K562 (cell line): ENCODE measurements around the gene HPN. TPM values are rescaled to one million over a fixed set of nuclear protein-coding genes. Genes with fewer than 3 reads are reported as not detected.

Experiments
- ATAC-seq: fragments of 200-7000 bp; cut with Tn5 transposase; 3 replicates; pipeline ENCODE4 v1.9.1; 2020; ENCODE audit warnings: moderate library complexity
- BruUV-seq: library from RNA; stranded (reverse); fragments of 400-500 nt; replicated peaks from 2 replicates; lab custom pipeline; 2021; lab: Mats Ljungman, UMichigan
- CTCF ChIA-PET: fragments of 300-600 bp; formaldehyde crosslinking; extraction: SDS; loops from one replicate; lab custom pipeline; 2021; ENCODE audit warnings: low intra/inter-chr PET ratio; lab: Yijun Ruan, JAX
- POLR2A ChIA-PET: fragments of 300-600, 350-650 bp; sonication (Branson Sonifier 250); formaldehyde crosslinking; extraction: SDS; loops from one replicate; lab custom pipeline; 2021; ENCODE audit warnings: antibody characterized with exemption, inconsistent platforms; lab: Yijun Ruan, JAX
- DNase-seq, 4 experiments: peaks; one replicate each; pipeline versions ENCODE4 v3.0.0 to v3.0.0-alpha.2; 2011 to 2018; ENCODE audit warnings: low spot score in 3 of 4, mixed read lengths in 3 of 4; ENCODE audit errors: extremely low read depth in 1 of 4
- FAIRE-seq: peaks from 2 replicates; lab custom pipeline; 2011; peaks lifted over from hg19 to GRCh38; lab: Jason Lieb, UNC
- H2AFZ ChIP-seq: 2 replicates; pipeline ENCODE4 v1.6.0; 2011; ENCODE audit warnings: low read depth, low read length, control low read depth, inconsistent platforms
- H3K27ac ChIP-seq: fragments of 200-600 bp; 3 replicates; pipeline ENCODE4 v1.8.0; 2011; ENCODE audit warnings: low read depth, mild to moderate bottlenecking, control low read depth, inconsistent platforms, low read length, moderate library complexity, mixed read lengths; ENCODE audit errors: extremely low read depth
- H3K27me3 ChIP-seq, 2 experiments: fragments of 300-600 bp in 1 of 2; 2 replicates in 1 of 2; 3 replicates in 1 of 2; pipeline versions ENCODE4 v1.6.0 to v1.8.0; 2011; ENCODE audit warnings: inconsistent platforms in 2 of 2, low read length in 2 of 2, mild to moderate bottlenecking in 1 of 2, mixed read lengths in 1 of 2, moderate library complexity in 1 of 2; ENCODE audit not compliant: control insufficient read depth in 2 of 2, insufficient read depth in 2 of 2
- H3K36me3 ChIP-seq: fragments of 300-600 bp; 3 replicates; pipeline ENCODE4 v1.8.0; 2011; ENCODE audit warnings: mild to moderate bottlenecking, low read length, inconsistent platforms; ENCODE audit not compliant: control insufficient read depth, insufficient read depth
- H3K4me1 ChIP-seq, 2 experiments: fragments of 200-600 bp in 1 of 2; replicated peaks in 1 of 2; 2 replicates in 1 of 2; 3 replicates in 1 of 2; pipeline versions ENCODE4 v1.5.1 to v1.8.0; 2011; ENCODE audit warnings: inconsistent platforms in 2 of 2, low read length in 2 of 2, mild to moderate bottlenecking in 1 of 2, mixed read lengths in 1 of 2, moderate library complexity in 1 of 2; ENCODE audit not compliant: control insufficient read depth in 2 of 2, insufficient read depth in 2 of 2
- H3K4me2 ChIP-seq: 2 replicates; pipeline ENCODE4 v1.6.1; 2011; ENCODE audit warnings: low read length, control low read depth, inconsistent platforms, mixed read lengths; ENCODE audit not compliant: insufficient read depth
- H3K4me3 ChIP-seq: fragments of 200-600 bp; sonication (generic), shearing (Covaris generic); 2 replicates; pipeline ENCODE4 v1.5.1; 2016; ENCODE audit warnings: control low read depth, inconsistent platforms
- H3K79me2 ChIP-seq: fragments of 200-600 bp; 3 replicates; pipeline ENCODE4 v1.8.0; 2011; ENCODE audit warnings: low read length, inconsistent platforms; ENCODE audit not compliant: control insufficient read depth, insufficient read depth
- H3K9ac ChIP-seq, 2 experiments: 2 replicates each; pipeline versions ENCODE4 v1.6.0 to v1.6.1; 2011; ENCODE audit warnings: low read depth in 2 of 2, low read length in 2 of 2, control low read depth in 1 of 2, inconsistent platforms in 1 of 2, mild to moderate bottlenecking in 1 of 2, mixed read lengths in 1 of 2; ENCODE audit not compliant: insufficient read depth in 1 of 2
- H3K9me1 ChIP-seq: one replicate; pipeline ENCODE4 v1.6.0; 2011; ENCODE audit warnings: inconsistent platforms, mild to moderate bottlenecking, low read length, moderate library complexity; ENCODE audit not compliant: control insufficient read depth, insufficient read depth
- H3K9me3 ChIP-seq: replicated peaks from 2 replicates; pipeline ENCODE4 v1.5.1; 2011; ENCODE audit warnings: low read depth, low read length, inconsistent platforms; ENCODE audit not compliant: control insufficient read depth, insufficient read depth
- H4K20me1 ChIP-seq: replicated peaks from 2 replicates; pipeline ENCODE4 v1.6.1; 2011; ENCODE audit warnings: low read length, inconsistent platforms, mixed read lengths; ENCODE audit not compliant: control insufficient read depth, insufficient read depth
- BRD9 ChIP-seq: fragments of 450-650 bp; IDR thresholded peaks from 2 replicates; pipeline ENCODE4 v1.6.1; 2018; ENCODE audit warnings: low read depth; ENCODE audit not compliant: partially characterized antibody
- DACH1 ChIP-seq: fragments of 450-650 bp; IDR thresholded peaks from 2 replicates; pipeline ENCODE4 v1.6.1; 2018; ENCODE audit not compliant: partially characterized antibody
- FOSL1 ChIP-seq: fragments of 200-800 bp; sonication (Bioruptor generic); conservative IDR thresholded peaks from 2 replicates; pipeline ENCODE4 v1.6.1; 2016; ENCODE audit warnings: missing genetic modification characterization, missing compliant biosample characterization
- HCFC1 ChIP-seq: IDR thresholded peaks from 2 replicates; pipeline ENCODE4 v1.6.1; 2012; ENCODE audit warnings: low read depth, low read length, improper control_type of control experiment
- NFYB ChIP-seq: IDR thresholded peaks from 2 replicates; pipeline ENCODE4 v1.6.1; 2011; ENCODE audit warnings: mild to moderate bottlenecking, moderate library complexity; ENCODE audit not compliant: insufficient read length; ENCODE audit errors: extremely low read depth
- PHB2 ChIP-seq: fragments of 450-650 bp; IDR thresholded peaks from 2 replicates; pipeline ENCODE4 v1.6.1; 2017; ENCODE audit warnings: low read depth
- POLR2H ChIP-seq: IDR thresholded peaks from 2 replicates; pipeline ENCODE4 v1.6.1; 2016; ENCODE audit warnings: missing genetic modification characterization, low read depth, mild to moderate bottlenecking, control low read depth, missing compliant biosample characterization, moderate library complexity
- RFX5 ChIP-seq: IDR thresholded peaks from 2 replicates; pipeline ENCODE4 v1.6.1; 2011; ENCODE audit warnings: low read depth, mild to moderate bottlenecking, improper control_type of control experiment, low read length
- RFX7 ChIP-seq: fragments of 250-450 bp; sonication (Bioruptor Pico); IDR thresholded peaks from 2 replicates; pipeline ENCODE4 v1.5.1; 2021; ENCODE audit warnings: mild to moderate bottlenecking
- TEAD1 ChIP-seq, 2 experiments: fragments of 450-650 bp in 1 of 2; sonication (generic) in 1 of 2; formaldehyde crosslinking; IDR thresholded peaks; 2 replicates each; pipeline versions ENCODE4 v1.4.0 to v1.8.0; 2020 to 2022; ENCODE audit warnings: mild to moderate bottlenecking in 2 of 2, missing genetic modification reagents in 1 of 2
- ZBTB1 ChIP-seq: sonication (generic); formaldehyde crosslinking; IDR thresholded peaks from 2 replicates; pipeline ENCODE4 v1.8.1; 2023; ENCODE audit warnings: missing genetic modification reagents, low read depth, mild to moderate bottlenecking, borderline replicate concordance
- ZFP36 ChIP-seq: fragments of 150-350 bp; IDR thresholded peaks from 2 replicates; pipeline ENCODE4 v1.6.1; 2018; ENCODE audit warnings: low read length, low read depth; ENCODE audit not compliant: partially characterized antibody
- ZNF175 ChIP-seq: fragments of 200-800 bp; sonication (Bioruptor generic); IDR thresholded peaks from 2 replicates; pipeline ENCODE4 v1.6.1; 2016; ENCODE audit warnings: low read depth, mild to moderate bottlenecking, missing genetic modification characterization, missing compliant biosample characterization
- ZSCAN32 ChIP-seq: fragments of 450-650 bp; formaldehyde crosslinking; IDR thresholded peaks from 2 replicates; pipeline ENCODE4 v1.4.0; 2020; ENCODE audit warnings: mild to moderate bottlenecking, moderate library complexity
- WGBS: fragments of 100-300 bp; shearing (Covaris generic); methylation state at CpG from one replicate; pipeline ENCODE4 v1.1.6; 2016; ENCODE audit warnings: low coverage, mixed read lengths; ENCODE audit not compliant: insufficient coverage; ENCODE audit errors: missing lambda C conversion rate; 5-methylcytosine and 5-hydroxymethylcytosine counted together
- in situ Hi-C: fragments of 300-500 bp; cut with MboI; formaldehyde crosslinking; loops from 4 replicates; pipeline ENCODE4 v1.15.0; 2018; ENCODE audit warnings: inconsistent platforms, mixed read lengths
- intact Hi-C: fragments of 100-400 bp; cut with micrococcal nuclease; formaldehyde crosslinking; loops from 2 replicates; pipeline ENCODE4 v1.14.2; 2022
- polyA plus RNA-seq, 8 experiments: library from polyadenylated mRNA; depleted of rRNA in 4 of 8; stranded (reverse) in 5 of 8; unstranded in 3 of 8; fragments of >200 nt; fragmentation: Nextera tagmentation in 2 of 8; fragmentation: Illumina TruSeq in 1 of 8; extraction: Ambion mirVana in 2 of 8; extraction: Trizol in 1 of 8; gene quantifications; 2 replicates each; pipeline versions ENCODE4 v1.2.1 to v1.2.3, GENCODE V29; 2011 to 2014; ENCODE audit warnings: inconsistent platforms in 1 of 8, missing spikeins in 1 of 8
- total RNA-seq, 7 experiments: library from RNA; depleted of rRNA in 6 of 7; stranded (reverse); fragments of >200 nt in 6 of 7; fragmentation: Illumina TruSeq in 2 of 7; extraction: Trizol in 2 of 7; gene quantifications; 2 replicates each; pipeline versions ENCODE4 v1.2.1 to v1.2.3, GENCODE V29; 2011 to 2021; ENCODE audit warnings: low replicate concordance in 1 of 7
- TF ChIP-seq, protein P1 (sequence below): fragments of 250-450 bp; sonication (Bioruptor Pico); IDR thresholded peaks from 2 replicates; pipeline ENCODE4 v1.5.0; 2021
- TF ChIP-seq, protein P2 (sequence below): fragments of 150-350 bp; conservative IDR thresholded peaks from 2 replicates; pipeline ENCODE4 v1.6.1; 2014; ENCODE audit warnings: low read length

The HPN gene
- total and polyA plus RNA-seq, 9 of the 15 experiments (the other 6 are each of a cell fraction or from before 2014, with no cell fraction given), result 0.10 to 0.20 TPM; not detected in 7

DNA sequence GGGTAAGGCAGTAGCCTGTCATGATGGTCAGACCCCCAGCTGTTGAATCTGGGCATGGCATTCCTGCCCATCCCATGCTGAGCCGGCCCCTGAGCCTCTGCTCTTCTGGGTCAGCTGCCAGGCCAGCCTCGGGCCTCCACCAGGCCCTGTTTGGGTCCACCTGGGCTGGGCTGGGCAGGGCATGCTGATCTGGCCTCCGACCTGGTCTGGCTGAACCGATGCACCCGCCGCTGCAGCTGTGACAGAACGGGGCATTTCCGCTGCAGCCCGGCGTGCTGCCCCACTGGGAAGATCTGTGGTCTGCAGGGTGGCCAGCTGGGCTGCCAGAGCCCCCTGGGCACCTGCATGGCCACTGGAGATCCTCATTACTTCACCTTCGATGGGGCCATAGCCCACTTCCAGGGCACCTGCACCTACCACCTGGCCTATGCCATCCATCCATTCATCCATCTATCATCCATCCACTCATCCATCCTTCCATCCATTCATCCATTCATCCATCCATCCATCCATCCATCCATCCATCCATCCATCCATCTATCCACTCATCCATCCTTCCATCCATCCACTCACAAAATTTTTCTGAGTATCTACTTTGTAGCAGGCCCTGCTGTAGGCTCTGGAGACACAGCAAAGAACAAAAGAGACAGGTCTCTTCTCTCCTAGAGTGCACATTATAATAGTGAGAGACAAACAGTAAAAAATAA is 52.6 kb downstream of the HPN start (continued):
- TF ChIP-seq NFYB (no peak), RFX7 (CRISPR knock-in tag) (no peak), ZNF175 (CRISPR knock-in tag) (no peak), ZBTB1 (CRISPR knock-in tag) (no peak), ZSCAN32 (CRISPR knock-in tag) (no peak), DACH1 (no peak)

DNA sequence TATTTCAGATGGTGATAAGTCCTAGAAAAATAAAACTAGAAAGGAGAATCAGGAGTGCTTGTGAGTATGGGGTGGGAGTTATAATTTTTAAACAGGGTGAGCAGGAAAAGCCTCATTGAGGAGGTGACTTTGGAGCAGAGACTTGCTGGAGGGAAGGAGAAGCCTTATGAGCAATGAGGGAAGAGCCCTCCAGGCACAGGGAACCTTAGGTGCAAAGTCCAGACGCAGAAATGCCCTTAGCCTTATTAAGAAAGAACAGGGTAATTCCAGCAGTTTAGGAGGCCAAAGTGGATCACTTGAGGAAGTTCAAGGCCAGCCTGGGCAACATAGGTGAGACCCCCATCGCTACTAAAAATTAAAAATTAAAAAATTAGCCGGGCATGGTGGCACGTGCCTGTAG is 53.1 kb downstream of the HPN start:
- ChIA-PET CTCF (no interaction called here), POLR2A (no interaction called here)
- H3K9me3 ChIP-seq, result no peaks in the 10 kb centered on the region
- H3K4me1 ChIP-seq, result peaks cover 12 to 51% of the 10 kb centered on the region in 2 experiments; a peak in 4 of 5 replicates
- no peak overlapping the region for H2AFZ ChIP-seq
- no peaks in the 10 kb centered on the region for H3K36me3 ChIP-seq
- WGBS, result 45% methylated on average over 4 of the region's 4 CpGs
- no peak overlapping the region for H3K4me2 ChIP-seq
- no peaks in the 10 kb centered on the region for H4K20me1 ChIP-seq
- TF ChIP-seq FOSL1, result no peak
- TF ChIP-seq, protein P1, sequence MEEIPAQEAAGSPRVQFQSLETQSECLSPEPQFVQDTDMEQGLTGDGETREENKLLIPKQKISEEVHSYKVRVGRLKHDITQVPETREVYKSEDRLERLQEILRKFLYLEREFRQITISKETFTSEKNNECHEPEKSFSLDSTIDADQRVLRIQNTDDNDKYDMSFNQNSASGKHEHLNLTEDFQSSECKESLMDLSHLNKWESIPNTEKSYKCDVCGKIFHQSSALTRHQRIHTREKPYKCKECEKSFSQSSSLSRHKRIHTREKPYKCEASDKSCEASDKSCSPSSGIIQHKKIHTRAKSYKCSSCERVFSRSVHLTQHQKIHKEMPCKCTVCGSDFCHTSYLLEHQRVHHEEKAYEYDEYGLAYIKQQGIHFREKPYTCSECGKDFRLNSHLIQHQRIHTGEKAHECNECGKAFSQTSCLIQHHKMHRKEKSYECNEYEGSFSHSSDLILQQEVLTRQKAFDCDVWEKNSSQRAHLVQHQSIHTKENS (CRISPR knock-in tag), result no peak
- TF ChIP-seq PHB2, result no peak
- TF ChIP-seq POLR2H (tag), result no peak
- TF ChIP-seq ZFP36, result no peak
- no peak for TF ChIP-seq TEAD1 (CRISPR knock-in tag; IDR thresholded peaks at IDR 0.05)
- TF ChIP-seq RFX5, result no peak
- TF ChIP-seq, protein P2, sequence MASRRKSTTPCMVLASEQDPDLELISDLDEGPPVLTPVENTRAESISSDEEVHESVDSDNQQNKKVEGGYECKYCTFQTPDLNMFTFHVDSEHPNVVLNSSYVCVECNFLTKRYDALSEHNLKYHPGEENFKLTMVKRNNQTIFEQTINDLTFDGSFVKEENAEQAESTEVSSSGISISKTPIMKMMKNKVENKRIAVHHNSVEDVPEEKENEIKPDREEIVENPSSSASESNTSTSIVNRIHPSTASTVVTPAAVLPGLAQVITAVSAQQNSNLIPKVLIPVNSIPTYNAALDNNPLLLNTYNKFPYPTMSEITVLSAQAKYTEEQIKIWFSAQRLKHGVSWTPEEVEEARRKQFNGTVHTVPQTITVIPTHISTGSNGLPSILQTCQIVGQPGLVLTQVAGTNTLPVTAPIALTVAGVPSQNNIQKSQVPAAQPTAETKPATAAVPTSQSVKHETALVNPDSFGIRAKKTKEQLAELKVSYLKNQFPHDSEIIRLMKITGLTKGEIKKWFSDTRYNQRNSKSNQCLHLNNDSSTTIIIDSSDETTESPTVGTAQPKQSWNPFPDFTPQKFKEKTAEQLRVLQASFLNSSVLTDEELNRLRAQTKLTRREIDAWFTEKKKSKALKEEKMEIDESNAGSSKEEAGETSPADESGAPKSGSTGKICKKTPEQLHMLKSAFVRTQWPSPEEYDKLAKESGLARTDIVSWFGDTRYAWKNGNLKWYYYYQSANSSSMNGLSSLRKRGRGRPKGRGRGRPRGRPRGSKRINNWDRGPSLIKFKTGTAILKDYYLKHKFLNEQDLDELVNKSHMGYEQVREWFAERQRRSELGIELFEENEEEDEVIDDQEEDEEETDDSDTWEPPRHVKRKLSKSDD, result no peak
- no peak for TF ChIP-seq HCFC1
- no peak for TF ChIP-seq BRD9
- H3K27me3 ChIP-seq, result no peaks in the 10 kb centered on the region
- no TSS peak for BruUV-seq
- intact Hi-C loops (loop anchor here (10.0 kb wide), 1 partner anchor 50 kb away; the partner anchor contains the start of gene HPN), in situ Hi-C loops (no loop called here)
- H3K9me1 ChIP-seq, result no peaks in the 10 kb centered on the region
- FAIRE-seq, result no peak
- H3K4me3 ChIP-seq, result no peak overlapping the region
- no peak for ATAC-seq
- no peaks in the 10 kb centered on the region for H3K79me2 ChIP-seq
- H3K9ac ChIP-seq, result no peak overlapping the region
- no peak overlapping the region for H3K27ac ChIP-seq
- no peak for DNase-seq
